ENCODE measurements around the gene C2orf92.

Gene C2orf92

GRCh38 chr2:97737421-97738178 lies 68.1 kb downstream of the C2orf92 start:
- Histone ChIP-seq H3K4me3 (ENCODE audit: low read length) (no peak overlapping the region), H3K4me2 (ENCODE audit: low read length) (no peak overlapping the region), H3K9ac (ENCODE audit: low read depth, low read length) (no peak overlapping the region), H3K4me1 (ENCODE audit: control insufficient read depth, insufficient read depth, low read length) (peaks cover 9% of the 10 kb centered on the region), H3K9me3 (replicated peaks; ENCODE audit: low read length) (no peaks in the 10 kb centered on the region), H3K36me3 (ENCODE audit: insufficient read depth, low read length) (no peaks in the 10 kb centered on the region), H3K27me3 (ENCODE audit: control insufficient read depth, insufficient read depth, low read length) (peaks cover 24% of the 10 kb centered on the region)

- H3K9ac ChIP-seq (ENCODE audit: low read depth, low read length) = no peak overlapping the region
- H3K9me3 ChIP-seq (replicated peaks; ENCODE audit: low read length) = no peaks in the 10 kb centered on the region
- H3K4me1 ChIP-seq (ENCODE audit: control insufficient read depth, insufficient read depth, low read length) = peaks cover 13% of the 10 kb centered on the region
- H3K36me3 ChIP-seq (ENCODE audit: insufficient read depth, low read length) = no peaks in the 10 kb centered on the region
- no peak overlapping the region for H3K4me3 ChIP-seq (ENCODE audit: low read length)
- H3K4me2 ChIP-seq (ENCODE audit: low read length) = no peak overlapping the region
- peaks cover 24% of the 10 kb centered on the region for H3K27me3 ChIP-seq (ENCODE audit: control insufficient read depth, insufficient read depth, low read length)
Measured at GRCh38 chr2:97738179-97739019, 68.9 kb downstream of the C2orf92 start.

GRCh38 chr2:97739020-97739892 lies 69.7 kb downstream of the C2orf92 start:
- Histone ChIP-seq H3K4me1 (ENCODE audit: control insufficient read depth, insufficient read depth, low read length) (peaks cover 17% of the 10 kb centered on the region), H3K9me3 (replicated peaks; ENCODE audit: low read length) (no peaks in the 10 kb centered on the region), H3K27me3 (ENCODE audit: control insufficient read depth, insufficient read depth, low read length) (peaks cover 24% of the 10 kb centered on the region), H3K4me2 (ENCODE audit: low read length) (no peak overlapping the region), H3K9ac (ENCODE audit: low read depth, low read length) (no peak overlapping the region), H3K4me3 (ENCODE audit: low read length) (no peak overlapping the region), H3K36me3 (ENCODE audit: insufficient read depth, low read length) (no peaks in the 10 kb centered on the region)

DNA sequence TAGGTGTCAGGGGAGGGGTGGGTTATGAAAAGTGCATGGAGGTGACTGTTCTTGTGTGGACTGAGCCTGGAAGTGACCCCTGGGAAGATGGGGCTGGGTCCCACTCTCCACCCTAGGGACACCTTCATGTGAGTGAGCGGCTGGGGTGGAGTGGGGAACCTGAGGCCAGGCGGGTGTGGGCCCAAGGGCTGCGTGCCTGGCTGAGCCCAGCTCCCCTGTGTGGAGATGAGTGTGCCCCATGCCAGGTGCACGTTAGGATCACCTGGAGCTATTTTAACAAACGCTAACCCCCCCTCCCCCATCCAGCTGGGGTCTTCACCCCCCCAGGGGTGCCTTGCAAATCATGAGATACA lies 70.4 kb downstream of the C2orf92 start:
- Histone ChIP-seq H3K4me3 (ENCODE audit: low read length) (no peak overlapping the region), H3K4me1 (ENCODE audit: control insufficient read depth, insufficient read depth, low read length) (peaks cover 17% of the 10 kb centered on the region), H3K9ac (ENCODE audit: low read depth, low read length) (no peak overlapping the region), H3K4me2 (ENCODE audit: low read length) (no peak overlapping the region), H3K27me3 (ENCODE audit: control insufficient read depth, insufficient read depth, low read length) (peaks cover 24% of the 10 kb centered on the region), H3K36me3 (ENCODE audit: insufficient read depth, low read length) (no peaks in the 10 kb centered on the region), H3K9me3 (replicated peaks; ENCODE audit: low read length) (no peaks in the 10 kb centered on the region)

DNA sequence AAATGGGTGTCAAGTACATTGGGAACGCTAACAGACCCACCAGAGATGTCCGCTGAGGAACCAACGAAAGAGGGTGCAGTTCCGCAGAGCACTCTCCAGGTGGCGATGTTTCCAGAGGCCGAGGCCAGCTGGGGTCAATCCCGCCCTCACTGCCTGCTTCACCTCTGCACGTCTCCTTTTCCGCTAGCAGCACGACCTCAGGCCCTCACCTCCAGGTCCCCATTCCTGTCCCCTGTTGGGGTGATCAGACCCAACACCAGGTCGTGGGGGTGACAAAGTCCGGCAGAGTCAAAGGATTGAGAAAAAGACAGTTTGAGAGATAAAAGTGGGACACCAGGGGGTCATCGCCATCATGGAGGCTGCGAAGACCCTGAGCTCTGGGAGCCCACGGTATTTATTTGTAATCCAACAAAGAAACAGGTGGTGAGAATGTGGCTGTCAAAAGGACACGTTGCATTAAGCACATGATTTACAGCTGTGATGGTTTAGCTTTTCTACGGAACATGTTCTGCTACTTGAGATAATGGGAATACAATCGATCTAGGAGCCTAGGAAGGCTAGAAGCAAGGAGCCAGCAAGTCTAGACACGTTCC lies 71.2 kb downstream of the C2orf92 start:
- H3K4me1 ChIP-seq (ENCODE audit: control insufficient read depth, insufficient read depth, low read length) = peaks cover 17% of the 10 kb centered on the region
- H3K4me2 ChIP-seq (ENCODE audit: low read length) = no peak overlapping the region
- no peaks in the 10 kb centered on the region for H3K9me3 ChIP-seq (replicated peaks; ENCODE audit: low read length)
- no peak overlapping the region for H3K4me3 ChIP-seq (ENCODE audit: low read length)
- no peak overlapping the region for H3K9ac ChIP-seq (ENCODE audit: low read depth, low read length)
- peaks cover 24% of the 10 kb centered on the region for H3K27me3 ChIP-seq (ENCODE audit: control insufficient read depth, insufficient read depth, low read length)
- no peaks in the 10 kb centered on the region for H3K36me3 ChIP-seq (ENCODE audit: insufficient read depth, low read length)

DNA sequence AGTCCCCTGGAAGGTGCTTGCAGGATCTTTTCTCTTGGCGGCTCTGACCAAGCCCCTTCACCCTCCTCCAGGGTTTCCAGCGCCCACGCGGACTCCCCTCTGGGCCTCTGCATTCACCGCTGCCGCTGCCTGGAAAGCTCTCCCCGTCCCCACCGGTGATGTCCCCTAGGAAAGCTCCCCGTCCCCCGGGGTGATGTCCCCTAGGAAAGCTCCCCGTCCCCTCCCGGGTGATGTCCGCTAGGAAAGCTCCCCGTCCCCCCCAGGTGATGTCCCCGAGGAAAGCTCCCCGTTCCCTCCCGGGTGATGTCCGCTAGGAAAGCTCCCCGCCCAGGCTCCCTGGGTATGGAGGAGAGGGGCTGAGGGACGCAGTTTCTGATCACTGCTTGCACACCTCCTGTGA lies 71.7 kb downstream of the C2orf92 start:
- H3K36me3 ChIP-seq (ENCODE audit: insufficient read depth, low read length) = no peaks in the 10 kb centered on the region
- H3K4me3 ChIP-seq (ENCODE audit: low read length) = no peak overlapping the region
- no peak overlapping the region for H3K4me2 ChIP-seq (ENCODE audit: low read length)
- no peak overlapping the region for H3K9ac ChIP-seq (ENCODE audit: low read depth, low read length)
- H3K4me1 ChIP-seq (ENCODE audit: control insufficient read depth, insufficient read depth, low read length) = peaks cover 17% of the 10 kb centered on the region
- no peaks in the 10 kb centered on the region for H3K9me3 ChIP-seq (replicated peaks; ENCODE audit: low read length)
- H3K27me3 ChIP-seq (ENCODE audit: control insufficient read depth, insufficient read depth, low read length) = peaks cover 21% of the 10 kb centered on the region

DNA sequence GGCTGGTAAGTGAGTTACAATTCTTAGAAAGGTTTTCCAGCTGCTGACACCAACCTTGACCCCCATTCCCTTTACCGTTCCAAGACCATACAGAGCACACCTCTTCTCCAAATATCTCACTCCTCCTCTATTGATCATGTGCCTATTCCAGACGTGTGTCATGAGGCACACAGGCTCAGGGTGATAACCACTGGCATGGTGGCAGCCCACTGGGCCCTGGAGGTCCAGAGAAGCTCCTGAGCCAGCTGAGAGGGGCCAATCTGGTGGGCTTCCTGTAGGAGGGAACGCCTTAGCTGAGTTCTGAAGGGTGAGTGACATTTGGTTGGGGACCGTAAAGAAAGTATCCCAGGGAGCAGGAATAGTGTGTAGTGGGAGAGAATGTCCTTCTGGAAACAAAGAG lies 72.2 kb downstream of the C2orf92 start:
- Histone ChIP-seq H3K4me1 (ENCODE audit: control insufficient read depth, insufficient read depth, low read length) (peaks cover 17% of the 10 kb centered on the region), H3K9ac (ENCODE audit: low read depth, low read length) (no peak overlapping the region), H3K4me2 (ENCODE audit: low read length) (no peak overlapping the region), H3K4me3 (ENCODE audit: low read length) (no peak overlapping the region), H3K9me3 (replicated peaks; ENCODE audit: low read length) (no peaks in the 10 kb centered on the region), H3K36me3 (ENCODE audit: insufficient read depth, low read length) (no peaks in the 10 kb centered on the region), H3K27me3 (ENCODE audit: control insufficient read depth, insufficient read depth, low read length) (peaks cover 17% of the 10 kb centered on the region)

- no peak overlapping the region for H3K4me2 ChIP-seq (ENCODE audit: low read length)
- H3K4me1 ChIP-seq (ENCODE audit: control insufficient read depth, insufficient read depth, low read length) = peaks cover 20% of the 10 kb centered on the region
- peaks cover 10% of the 10 kb centered on the region for H3K27me3 ChIP-seq (ENCODE audit: control insufficient read depth, insufficient read depth, low read length)
- H3K9ac ChIP-seq (ENCODE audit: low read depth, low read length) = no peak overlapping the region
- H3K4me3 ChIP-seq (ENCODE audit: low read length) = no peak overlapping the region
- H3K9me3 ChIP-seq (replicated peaks; ENCODE audit: low read length) = no peaks in the 10 kb centered on the region
- H3K36me3 ChIP-seq (ENCODE audit: insufficient read depth, low read length) = no peaks in the 10 kb centered on the region
Measured at GRCh38 chr2:97742381-97742847, 72.9 kb downstream of the C2orf92 start.

- Histone ChIP-seq H3K9ac (ENCODE audit: low read depth, low read length) (no peak overlapping the region), H3K27me3 (ENCODE audit: control insufficient read depth, insufficient read depth, low read length) (no peaks in the 10 kb centered on the region), H3K36me3 (ENCODE audit: insufficient read depth, low read length) (no peaks in the 10 kb centered on the region), H3K9me3 (replicated peaks; ENCODE audit: low read length) (no peaks in the 10 kb centered on the region), H3K4me1 (ENCODE audit: control insufficient read depth, insufficient read depth, low read length) (peaks cover 29% of the 10 kb centered on the region), H3K4me2 (ENCODE audit: low read length) (no peak overlapping the region), H3K4me3 (ENCODE audit: low read length) (no peak overlapping the region)
Measured at GRCh38 chr2:97743913-97744312, 74.4 kb downstream of the C2orf92 start.

GRCh38 chr2:97745474-97746174 lies 76.1 kb downstream of the C2orf92 start:
- H3K9ac ChIP-seq (ENCODE audit: low read depth, low read length) = no peak overlapping the region

More at GRCh38 chr2:97745474-97746174, 76.1 kb downstream of the C2orf92 start:
- Histone ChIP-seq H3K27me3 (ENCODE audit: control insufficient read depth, insufficient read depth, low read length) (no peaks in the 10 kb centered on the region), H3K9me3 (replicated peaks; ENCODE audit: low read length) (no peaks in the 10 kb centered on the region), H3K4me3 (ENCODE audit: low read length) (no peak overlapping the region), H3K4me1 (ENCODE audit: control insufficient read depth, insufficient read depth, low read length) (peaks cover 29% of the 10 kb centered on the region), H3K4me2 (ENCODE audit: low read length) (no peak overlapping the region), H3K36me3 (ENCODE audit: insufficient read depth, low read length) (no peaks in the 10 kb centered on the region)

All from skeletal muscle satellite cell (primary cell).